ENCODE data around the gene TMEM41A.

DNA sequence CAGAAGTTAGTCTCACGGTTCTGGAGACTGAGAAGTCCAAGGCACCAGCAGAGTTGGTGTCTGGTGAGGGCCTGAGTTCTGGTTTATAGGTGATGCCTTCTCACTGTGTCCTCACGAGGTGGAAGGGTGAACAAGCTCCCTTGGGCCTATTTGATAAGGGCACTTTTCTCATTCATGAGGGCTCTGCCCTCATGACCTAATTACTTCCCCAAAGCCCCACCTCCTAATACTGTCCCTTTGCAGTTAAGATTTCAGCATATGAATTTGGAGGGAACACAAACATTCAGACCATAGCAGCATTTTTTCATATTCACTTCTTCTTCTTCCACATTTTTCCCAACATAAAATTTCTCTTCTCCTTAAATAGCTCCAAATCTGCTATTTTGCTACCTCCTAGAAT is 41.5 kb downstream of the TMEM41A start:
- no peak for TF ChIP-seq CTCF (IDR thresholded peaks at IDR 0.05)
- no peak for TF ChIP-seq SMAD4 (CRISPR knock-in tag; IDR thresholded peaks at IDR 0.05)
- TF ChIP-seq NR1H2 (CRISPR knock-in tag; IDR thresholded peaks at IDR 0.05), result no peak
- TF ChIP-seq, protein P1, sequence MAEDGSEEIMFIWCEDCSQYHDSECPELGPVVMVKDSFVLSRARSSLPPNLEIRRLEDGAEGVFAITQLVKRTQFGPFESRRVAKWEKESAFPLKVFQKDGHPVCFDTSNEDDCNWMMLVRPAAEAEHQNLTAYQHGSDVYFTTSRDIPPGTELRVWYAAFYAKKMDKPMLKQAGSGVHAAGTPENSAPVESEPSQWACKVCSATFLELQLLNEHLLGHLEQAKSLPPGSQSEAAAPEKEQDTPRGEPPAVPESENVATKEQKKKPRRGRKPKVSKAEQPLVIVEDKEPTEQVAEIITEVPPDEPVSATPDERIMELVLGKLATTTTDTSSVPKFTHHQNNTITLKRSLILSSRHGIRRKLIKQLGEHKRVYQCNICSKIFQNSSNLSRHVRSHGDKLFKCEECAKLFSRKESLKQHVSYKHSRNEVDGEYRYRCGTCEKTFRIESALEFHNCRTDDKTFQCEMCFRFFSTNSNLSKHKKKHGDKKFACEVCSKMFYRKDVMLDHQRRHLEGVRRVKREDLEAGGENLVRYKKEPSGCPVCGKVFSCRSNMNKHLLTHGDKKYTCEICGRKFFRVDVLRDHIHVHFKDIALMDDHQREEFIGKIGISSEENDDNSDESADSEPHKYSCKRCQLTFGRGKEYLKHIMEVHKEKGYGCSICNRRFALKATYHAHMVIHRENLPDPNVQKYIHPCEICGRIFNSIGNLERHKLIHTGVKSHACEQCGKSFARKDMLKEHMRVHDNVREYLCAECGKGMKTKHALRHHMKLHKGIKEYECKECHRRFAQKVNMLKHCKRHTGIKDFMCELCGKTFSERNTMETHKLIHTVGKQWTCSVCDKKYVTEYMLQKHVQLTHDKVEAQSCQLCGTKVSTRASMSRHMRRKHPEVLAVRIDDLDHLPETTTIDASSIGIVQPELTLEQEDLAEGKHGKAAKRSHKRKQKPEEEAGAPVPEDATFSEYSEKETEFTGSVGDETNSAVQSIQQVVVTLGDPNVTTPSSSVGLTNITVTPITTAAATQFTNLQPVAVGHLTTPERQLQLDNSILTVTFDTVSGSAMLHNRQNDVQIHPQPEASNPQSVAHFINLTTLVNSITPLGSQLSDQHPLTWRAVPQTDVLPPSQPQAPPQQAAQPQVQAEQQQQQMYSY (CRISPR knock-in tag; IDR thresholded peaks at IDR 0.05), result no peak
- no peak for TF ChIP-seq NR3C1 (CRISPR knock-in tag; conservative IDR thresholded peaks at IDR 0.05; ENCODE audit: low read depth)
- no peak for TF ChIP-seq SMAD3 (CRISPR knock-in tag; IDR thresholded peaks at IDR 0.05; ENCODE audit: borderline replicate concordance)
- TF ChIP-seq ZNF263 (CRISPR knock-in tag; IDR thresholded peaks at IDR 0.05; ENCODE audit: low read depth), result no peak
- no peak for TF ChIP-seq NFATC4 (CRISPR knock-in tag; IDR thresholded peaks at IDR 0.05)
- no peak for TF ChIP-seq E2F5 (CRISPR knock-in tag; IDR thresholded peaks at IDR 0.05)
